Measurements from ENCODE around the gene NDUFB4. TPM values are rescaled to one million over a fixed set of nuclear protein-coding genes. Genes with fewer than 3 reads are reported as not detected.

Gene NDUFB4
- total and polyA plus RNA-seq, 9 of the 15 experiments (the other 6 are each of a cell fraction or from before 2014, with no cell fraction given): 124 to 670 (median 227) TPM

DNA sequence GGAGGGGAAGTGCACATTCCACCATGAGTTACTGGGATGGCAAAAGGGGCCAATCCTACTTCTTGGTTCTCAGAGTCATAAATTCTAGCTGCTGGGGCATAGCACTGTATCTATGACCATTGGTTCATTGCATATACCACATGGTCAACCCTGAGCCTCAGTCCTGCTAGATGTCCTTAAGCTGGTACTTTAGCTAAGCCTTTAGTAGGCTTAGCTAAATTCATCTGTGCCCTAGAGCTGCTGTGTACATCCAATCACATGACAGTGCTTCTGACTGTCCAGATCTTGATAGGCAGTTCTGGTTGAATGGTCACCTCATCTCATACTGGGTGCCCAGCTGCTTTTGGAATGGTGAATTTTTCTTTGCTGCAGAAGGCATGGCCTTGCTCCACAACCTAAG lies 8.2 kb downstream of the NDUFB4 start (continued):
- TF ChIP-seq, protein P1, sequence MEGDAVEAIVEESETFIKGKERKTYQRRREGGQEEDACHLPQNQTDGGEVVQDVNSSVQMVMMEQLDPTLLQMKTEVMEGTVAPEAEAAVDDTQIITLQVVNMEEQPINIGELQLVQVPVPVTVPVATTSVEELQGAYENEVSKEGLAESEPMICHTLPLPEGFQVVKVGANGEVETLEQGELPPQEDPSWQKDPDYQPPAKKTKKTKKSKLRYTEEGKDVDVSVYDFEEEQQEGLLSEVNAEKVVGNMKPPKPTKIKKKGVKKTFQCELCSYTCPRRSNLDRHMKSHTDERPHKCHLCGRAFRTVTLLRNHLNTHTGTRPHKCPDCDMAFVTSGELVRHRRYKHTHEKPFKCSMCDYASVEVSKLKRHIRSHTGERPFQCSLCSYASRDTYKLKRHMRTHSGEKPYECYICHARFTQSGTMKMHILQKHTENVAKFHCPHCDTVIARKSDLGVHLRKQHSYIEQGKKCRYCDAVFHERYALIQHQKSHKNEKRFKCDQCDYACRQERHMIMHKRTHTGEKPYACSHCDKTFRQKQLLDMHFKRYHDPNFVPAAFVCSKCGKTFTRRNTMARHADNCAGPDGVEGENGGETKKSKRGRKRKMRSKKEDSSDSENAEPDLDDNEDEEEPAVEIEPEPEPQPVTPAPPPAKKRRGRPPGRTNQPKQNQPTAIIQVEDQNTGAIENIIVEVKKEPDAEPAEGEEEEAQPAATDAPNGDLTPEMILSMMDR (IDR thresholded peaks at IDR 0.05 in 2 of 3, conservative IDR thresholded peaks at IDR 0.05 in 1 of 3; ENCODE audit: insufficient read depth in 2 of 3, low read depth in 1 of 3, low read length in 3 of 3): no peak
- TF ChIP-seq, protein P2, sequence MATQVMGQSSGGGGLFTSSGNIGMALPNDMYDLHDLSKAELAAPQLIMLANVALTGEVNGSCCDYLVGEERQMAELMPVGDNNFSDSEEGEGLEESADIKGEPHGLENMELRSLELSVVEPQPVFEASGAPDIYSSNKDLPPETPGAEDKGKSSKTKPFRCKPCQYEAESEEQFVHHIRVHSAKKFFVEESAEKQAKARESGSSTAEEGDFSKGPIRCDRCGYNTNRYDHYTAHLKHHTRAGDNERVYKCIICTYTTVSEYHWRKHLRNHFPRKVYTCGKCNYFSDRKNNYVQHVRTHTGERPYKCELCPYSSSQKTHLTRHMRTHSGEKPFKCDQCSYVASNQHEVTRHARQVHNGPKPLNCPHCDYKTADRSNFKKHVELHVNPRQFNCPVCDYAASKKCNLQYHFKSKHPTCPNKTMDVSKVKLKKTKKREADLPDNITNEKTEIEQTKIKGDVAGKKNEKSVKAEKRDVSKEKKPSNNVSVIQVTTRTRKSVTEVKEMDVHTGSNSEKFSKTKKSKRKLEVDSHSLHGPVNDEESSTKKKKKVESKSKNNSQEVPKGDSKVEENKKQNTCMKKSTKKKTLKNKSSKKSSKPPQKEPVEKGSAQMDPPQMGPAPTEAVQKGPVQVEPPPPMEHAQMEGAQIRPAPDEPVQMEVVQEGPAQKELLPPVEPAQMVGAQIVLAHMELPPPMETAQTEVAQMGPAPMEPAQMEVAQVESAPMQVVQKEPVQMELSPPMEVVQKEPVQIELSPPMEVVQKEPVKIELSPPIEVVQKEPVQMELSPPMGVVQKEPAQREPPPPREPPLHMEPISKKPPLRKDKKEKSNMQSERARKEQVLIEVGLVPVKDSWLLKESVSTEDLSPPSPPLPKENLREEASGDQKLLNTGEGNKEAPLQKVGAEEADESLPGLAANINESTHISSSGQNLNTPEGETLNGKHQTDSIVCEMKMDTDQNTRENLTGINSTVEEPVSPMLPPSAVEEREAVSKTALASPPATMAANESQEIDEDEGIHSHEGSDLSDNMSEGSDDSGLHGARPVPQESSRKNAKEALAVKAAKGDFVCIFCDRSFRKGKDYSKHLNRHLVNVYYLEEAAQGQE (IDR thresholded peaks at IDR 0.05; ENCODE audit: borderline replicate concordance): no peak
- TF ChIP-seq, protein P2 (CRISPR knock-in tag; IDR thresholded peaks at IDR 0.05; ENCODE audit: low read depth): no peak
- TF ChIP-seq, protein P3, sequence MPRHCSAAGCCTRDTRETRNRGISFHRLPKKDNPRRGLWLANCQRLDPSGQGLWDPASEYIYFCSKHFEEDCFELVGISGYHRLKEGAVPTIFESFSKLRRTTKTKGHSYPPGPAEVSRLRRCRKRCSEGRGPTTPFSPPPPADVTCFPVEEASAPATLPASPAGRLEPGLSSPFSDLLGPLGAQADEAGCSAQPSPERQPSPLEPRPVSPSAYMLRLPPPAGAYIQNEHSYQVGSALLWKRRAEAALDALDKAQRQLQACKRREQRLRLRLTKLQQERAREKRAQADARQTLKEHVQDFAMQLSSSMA (CRISPR knock-in tag; IDR thresholded peaks at IDR 0.05): no peak
- TF ChIP-seq, protein P4, sequence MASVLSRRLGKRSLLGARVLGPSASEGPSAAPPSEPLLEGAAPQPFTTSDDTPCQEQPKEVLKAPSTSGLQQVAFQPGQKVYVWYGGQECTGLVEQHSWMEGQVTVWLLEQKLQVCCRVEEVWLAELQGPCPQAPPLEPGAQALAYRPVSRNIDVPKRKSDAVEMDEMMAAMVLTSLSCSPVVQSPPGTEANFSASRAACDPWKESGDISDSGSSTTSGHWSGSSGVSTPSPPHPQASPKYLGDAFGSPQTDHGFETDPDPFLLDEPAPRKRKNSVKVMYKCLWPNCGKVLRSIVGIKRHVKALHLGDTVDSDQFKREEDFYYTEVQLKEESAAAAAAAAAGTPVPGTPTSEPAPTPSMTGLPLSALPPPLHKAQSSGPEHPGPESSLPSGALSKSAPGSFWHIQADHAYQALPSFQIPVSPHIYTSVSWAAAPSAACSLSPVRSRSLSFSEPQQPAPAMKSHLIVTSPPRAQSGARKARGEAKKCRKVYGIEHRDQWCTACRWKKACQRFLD (CRISPR knock-in tag; IDR thresholded peaks at IDR 0.05): no peak
- TF ChIP-seq KAT8 (IDR thresholded peaks at IDR 0.05; ENCODE audit: low read depth) (no peak), NCOA6 (IDR thresholded peaks at IDR 0.05) (no peak)
- TF ChIP-seq, protein P5, sequence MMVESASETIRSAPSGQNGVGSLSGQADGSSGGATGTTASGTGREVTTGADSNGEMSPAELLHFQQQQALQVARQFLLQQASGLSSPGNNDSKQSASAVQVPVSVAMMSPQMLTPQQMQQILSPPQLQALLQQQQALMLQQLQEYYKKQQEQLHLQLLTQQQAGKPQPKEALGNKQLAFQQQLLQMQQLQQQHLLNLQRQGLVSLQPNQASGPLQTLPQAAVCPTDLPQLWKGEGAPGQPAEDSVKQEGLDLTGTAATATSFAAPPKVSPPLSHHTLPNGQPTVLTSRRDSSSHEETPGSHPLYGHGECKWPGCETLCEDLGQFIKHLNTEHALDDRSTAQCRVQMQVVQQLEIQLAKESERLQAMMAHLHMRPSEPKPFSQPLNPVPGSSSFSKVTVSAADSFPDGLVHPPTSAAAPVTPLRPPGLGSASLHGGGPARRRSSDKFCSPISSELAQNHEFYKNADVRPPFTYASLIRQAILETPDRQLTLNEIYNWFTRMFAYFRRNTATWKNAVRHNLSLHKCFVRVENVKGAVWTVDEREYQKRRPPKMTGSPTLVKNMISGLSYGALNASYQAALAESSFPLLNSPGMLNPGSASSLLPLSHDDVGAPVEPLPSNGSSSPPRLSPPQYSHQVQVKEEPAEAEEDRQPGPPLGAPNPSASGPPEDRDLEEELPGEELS (CRISPR knock-in tag; IDR thresholded peaks at IDR 0.05; ENCODE audit: borderline replicate concordance): no peak

All from K562 (cell line).